ENCODE measurements around the gene KIF25. TPM values are rescaled to one million over a fixed set of nuclear protein-coding genes. Genes with fewer than 3 reads are reported as not detected.

The KIF25 gene
- total and polyA plus RNA-seq, 8 donors: 0.23 to 0.35 (median 0.26) TPM; not detected in 4

- Histone ChIP-seq H3K27ac (no peak overlapping the region), H3K36me3 (no peaks in the 10 kb centered on the region), H3K9me3 (no peaks in the 10 kb centered on the region), H3K27me3 (no peaks in the 10 kb centered on the region), H3K4me1 (no peaks in the 10 kb centered on the region), H3K4me3 (no peak overlapping the region)
- DNase-seq: peak in 1 of 6 donors; percentile 3
- no peak for FAIRE-seq
- TF ChIP-seq CTCF (IDR thresholded peaks at IDR 0.05): no peak
- intact Hi-C loops (cut with DNase I): no loop called here
- WGBS, 2 donors: 81 to 90% methylated on average over 20 of the region's 20 CpGs
- ATAC-seq: no peak
Observed at GRCh38 chr6:168025831-168026710, 28.6 kb downstream of the KIF25 start.

- 85 to 92% methylated on average over 9 of the region's 9 CpGs for WGBS, 2 donors
- Histone ChIP-seq H3K4me1 (no peaks in the 10 kb centered on the region), H3K36me3 (no peaks in the 10 kb centered on the region), H3K4me3 (no peak overlapping the region), H3K27me3 (no peaks in the 10 kb centered on the region), H3K27ac (no peak overlapping the region), H3K9me3 (no peaks in the 10 kb centered on the region)
- intact Hi-C loops (cut with DNase I): no loop called here
- FAIRE-seq: no peak
- TF ChIP-seq CTCF (IDR thresholded peaks at IDR 0.05): no peak
- peak in 1 of 6 donors; percentile 3 for DNase-seq
- no peak for ATAC-seq
Observed at GRCh38 chr6:168026925-168027324, 29.5 kb downstream of the KIF25 start.

- Histone ChIP-seq H3K36me3 (no peaks in the 10 kb centered on the region), H3K27me3 (no peaks in the 10 kb centered on the region), H3K4me3 (no peak overlapping the region), H3K4me1 (no peaks in the 10 kb centered on the region), H3K9me3 (no peaks in the 10 kb centered on the region), H3K27ac (no peak overlapping the region)
- TF ChIP-seq CTCF (IDR thresholded peaks at IDR 0.05): no peak
- DNase-seq: peak in 1 of 6 donors; percentile 7
- no peak for FAIRE-seq
- no peak for ATAC-seq
- 89 to 95% methylated on average over 16 of the region's 16 CpGs for WGBS, 2 donors
- intact Hi-C loops (cut with DNase I): no loop called here
Observed at GRCh38 chr6:168027521-168027920, 30.1 kb downstream of the KIF25 start.

GRCh38 chr6:168028181-168028580 lies 30.7 kb downstream of the KIF25 start:
- WGBS, 2 donors: 86 to 93% methylated on average over 9 of the region's 9 CpGs
- DNase-seq (peak in 1 of 6 donors; percentile 4), ATAC-seq (no peak), FAIRE-seq (no peak)
- H3K27ac ChIP-seq: no peak overlapping the region
- no peaks in the 10 kb centered on the region for H3K36me3 ChIP-seq
- no peak for TF ChIP-seq CTCF (IDR thresholded peaks at IDR 0.05)
- no peaks in the 10 kb centered on the region for H3K27me3 ChIP-seq
- no peak overlapping the region for H3K4me3 ChIP-seq
- no peaks in the 10 kb centered on the region for H3K4me1 ChIP-seq
- no peaks in the 10 kb centered on the region for H3K9me3 ChIP-seq
- intact Hi-C loops (cut with DNase I): no loop called here

All from pancreas (tissue), 10 donors.